A673 (cell line): ENCODE data around the gene RIBC2. TPM values are rescaled to one million over a fixed set of nuclear protein-coding genes. Genes with fewer than 3 reads are reported as not detected.

Experiments used
- BruUV-seq: library from RNA; stranded (reverse); fragments of 400-500 nt; replicated peaks from 2 replicates; lab custom pipeline; 2021; lab: Mats Ljungman, UMichigan
- CTCF ChIA-PET: fragments of 300-600 bp; sonication (Branson Sonifier 250); formaldehyde crosslinking; loops from one replicate; lab custom pipeline; 2022; ENCODE audit warnings: antibody characterized with exemption; lab: Charles Lee
- POLR2A ChIA-PET: fragments of 300-600 bp; sonication (Branson Sonifier 250); formaldehyde crosslinking; loops from one replicate; lab custom pipeline; 2022; ENCODE audit warnings: antibody characterized with exemption; ENCODE audit not compliant: low non-redundant PET; lab: Charles Lee
- DNase-seq: peaks from one replicate; pipeline ENCODE4 v3.0.0-alpha.2; 2015; ENCODE audit warnings: low spot score
- H3K27ac ChIP-seq: fragments of 200-600 bp; sonication (generic); 2 replicates; pipeline ENCODE4 v1.5.1; 2016; ENCODE audit warnings: mixed run types, low read depth, mild to moderate bottlenecking, mixed read lengths, antibody characterized with exemption, low read length; ENCODE audit not compliant: poor library complexity, severe bottlenecking
- H3K27me3 ChIP-seq: fragments of 200-600 bp; sonication (generic); replicated peaks from 2 replicates; pipeline ENCODE4 v1.6.1; 2017; ENCODE audit warnings: mixed run types, low read depth, mild to moderate bottlenecking, mixed read lengths, antibody characterized with exemption, low read length; ENCODE audit not compliant: insufficient read depth, poor library complexity
- H3K36me3 ChIP-seq: fragments of 200-600 bp; sonication (generic); 2 replicates; pipeline ENCODE4 v1.6.1; 2016; ENCODE audit warnings: mixed run types, mild to moderate bottlenecking, mixed read lengths, antibody characterized with exemption, low read length; ENCODE audit not compliant: insufficient read depth, poor library complexity, severe bottlenecking
- H3K4me1 ChIP-seq: fragments of 200-600 bp; sonication (generic); 2 replicates; pipeline ENCODE4 v1.6.1; 2017; ENCODE audit warnings: mixed run types, mild to moderate bottlenecking, mixed read lengths, antibody characterized with exemption, low read length; ENCODE audit not compliant: insufficient read depth, poor library complexity, severe bottlenecking
- H3K4me3 ChIP-seq: fragments of 200-600 bp; sonication (generic); 2 replicates; pipeline ENCODE4 v1.5.1; 2016; ENCODE audit warnings: low read depth, mixed run types, mild to moderate bottlenecking, mixed read lengths, low read length; ENCODE audit not compliant: poor library complexity, severe bottlenecking
- H3K9me3 ChIP-seq: fragments of 200-600 bp; sonication (generic); 2 replicates; pipeline ENCODE4 v1.6.1; 2016; ENCODE audit warnings: mixed run types, low read depth, mild to moderate bottlenecking, mixed read lengths, antibody characterized with exemption, low read length; ENCODE audit not compliant: poor library complexity, severe bottlenecking
- CTCF ChIP-seq: fragments of 300-800, 200-600 bp; sonication (generic); conservative IDR thresholded peaks from 2 replicates; pipeline ENCODE4 v1.5.1; 2017; ENCODE audit warnings: low read depth, mild to moderate bottlenecking, antibody characterized with exemption, low read length, moderate library complexity, mixed read lengths
- EZH2 ChIP-seq: fragments of 200-600 bp; sonication (generic); IDR thresholded peaks from 2 replicates; pipeline ENCODE4 v1.6.1; 2017; ENCODE audit warnings: borderline replicate concordance, low read depth, mild to moderate bottlenecking, mixed read lengths, antibody characterized with exemption, low read length; ENCODE audit not compliant: poor library complexity, severe bottlenecking
- intact Hi-C: fragments of 100-400 bp; cut with micrococcal nuclease; formaldehyde crosslinking; loops from one replicate; pipeline ENCODE4 v1.10.0; 2022; ENCODE audit not compliant: unreplicated experiment
- total RNA-seq: library from RNA; stranded (reverse); gene quantifications from 2 replicates; pipeline ENCODE4 v1.2.3, GENCODE V29; 2021

RIBC2 gene
- total RNA-seq, 1 experiment from 2014 or later: 14.9 TPM

GRCh38 chr22:45469281-45470073 lies 56.0 kb downstream of the RIBC2 start:
- intact Hi-C loops: no loop called here
- BruUV-seq: no TSS peak
- no peaks in the 10 kb centered on the region for H3K36me3 ChIP-seq

GRCh38 chr22:45470871-45471270 lies 57.4 kb downstream of the RIBC2 start:
- TF ChIP-seq EZH2: no peak
- Histone ChIP-seq H3K36me3 (no peaks in the 10 kb centered on the region), H3K9me3 (no peaks in the 10 kb centered on the region), H3K27me3 (no peaks in the 10 kb centered on the region), H3K4me3 (no peak overlapping the region), H3K4me1 (peaks cover 14% of the 10 kb centered on the region), H3K27ac (no peak overlapping the region)
- BruUV-seq: no TSS peak
- DNase-seq: no peak
- POLR2A ChIA-PET: no interaction called here
- intact Hi-C loops: no loop called here
- CTCF ChIA-PET: no interaction called here

More at GRCh38 chr22:45469281-45470073, 56.0 kb downstream of the RIBC2 start:
- Histone ChIP-seq H3K9me3 (no peaks in the 10 kb centered on the region), H3K4me3 (no peak overlapping the region), H3K27ac (no peak overlapping the region), H3K27me3 (no peaks in the 10 kb centered on the region), H3K4me1 (peaks cover 14% of the 10 kb centered on the region)
- ChIA-PET POLR2A (no interaction called here), CTCF (no interaction called here)
- DNase-seq: no peak
- no peak for TF ChIP-seq EZH2
- TF ChIP-seq CTCF: no peak

- H3K27me3 ChIP-seq: no peaks in the 10 kb centered on the region
- peaks cover 14% of the 10 kb centered on the region for H3K4me1 ChIP-seq
- intact Hi-C loops: no loop called here
- POLR2A ChIA-PET: no interaction called here
- H3K36me3 ChIP-seq: no peaks in the 10 kb centered on the region
- TF ChIP-seq CTCF: no peak
- TF ChIP-seq EZH2: no peak
- no peaks in the 10 kb centered on the region for H3K9me3 ChIP-seq
- H3K27ac ChIP-seq: no peak overlapping the region
- no TSS peak for BruUV-seq
- DNase-seq: no peak
- H3K4me3 ChIP-seq: no peak overlapping the region
- CTCF ChIA-PET: no interaction called here
Observed at GRCh38 chr22:45472426-45472825, 58.9 kb downstream of the RIBC2 start.
